GM21529 (cell line): ENCODE measurements around the gene AMER3.

ENCODE experiments used
- ATAC-seq: cut with Tn5 transposase; IDR thresholded peaks from one replicate; pipeline ENCODE4 v1.9.1; 2021; ENCODE audit not compliant: unreplicated experiment

The AMER3 gene

GRCh38 chr2:130778781-130779180, 23.4 kb downstream of the AMER3 start:
- no peak for ATAC-seq

- no peak for ATAC-seq
Measured at GRCh38 chr2:130785466-130786055, 30.2 kb downstream of the AMER3 start.

- no peak for ATAC-seq
Measured at GRCh38 chr2:130786076-130786475, 30.7 kb downstream of the AMER3 start.

GRCh38 chr2:130787841-130788240, 32.5 kb downstream of the AMER3 start:
- ATAC-seq, result no peak

GRCh38 chr2:130790312-130790711, 35.0 kb downstream of the AMER3 start:
- ATAC-seq, result no peak

GRCh38 chr2:130790804-130791616, 35.7 kb downstream of the AMER3 start:
- ATAC-seq, result no peak

- no peak for ATAC-seq
Measured at GRCh38 chr2:130791617-130791939, 36.2 kb downstream of the AMER3 start.

GRCh38 chr2:130795431-130795830, 40.1 kb downstream of the AMER3 start:
- ATAC-seq, result no peak

GRCh38 chr2:130796290-130796689, 41.0 kb downstream of the AMER3 start:
- no peak for ATAC-seq

- peak; percentile 93 for ATAC-seq
Measured at GRCh38 chr2:130797493-130798435, 42.4 kb downstream of the AMER3 start.

- ATAC-seq, result no peak
Measured at GRCh38 chr2:130798472-130799218, 43.3 kb downstream of the AMER3 start.

- no peak for ATAC-seq
Measured at GRCh38 chr2:130799295-130799694, 44.0 kb downstream of the AMER3 start.

- ATAC-seq, result no peak
Measured at GRCh38 chr2:130805613-130806012, 50.3 kb downstream of the AMER3 start.

- ATAC-seq, result no peak
Measured at GRCh38 chr2:130806370-130806769, 51.0 kb downstream of the AMER3 start.

- no peak for ATAC-seq
Measured at GRCh38 chr2:130807659-130808385, 52.5 kb downstream of the AMER3 start.

- no peak for ATAC-seq
Measured at GRCh38 chr2:130808482-130809268, 53.3 kb downstream of the AMER3 start.

GRCh38 chr2:130810490-130810889, 55.1 kb downstream of the AMER3 start:
- ATAC-seq, result no peak

- ATAC-seq, result no peak
Measured at GRCh38 chr2:130813722-130814121, 58.4 kb downstream of the AMER3 start.

- no peak for ATAC-seq
Measured at GRCh38 chr2:130814931-130815680, 59.8 kb downstream of the AMER3 start.
